Activated T-cell treated with anti-CD3 and anti-CD28 coated beads, Interleukin-2, amount 50 U/mL, for 48 hours (primary cell): ENCODE measurements around the gene PATE1.
"Not testable (repeated sequence)": the region's sequence is repeated elsewhere in the genome, so short reads cannot be mapped to it uniquely, and the experiment has no call there.

ENCODE experiments used
- DNase-seq, 2 experiments: peaks; one replicate each; pipeline ENCODE4 v3.0.0-alpha.2; 2020

PATE1 gene

DNA sequence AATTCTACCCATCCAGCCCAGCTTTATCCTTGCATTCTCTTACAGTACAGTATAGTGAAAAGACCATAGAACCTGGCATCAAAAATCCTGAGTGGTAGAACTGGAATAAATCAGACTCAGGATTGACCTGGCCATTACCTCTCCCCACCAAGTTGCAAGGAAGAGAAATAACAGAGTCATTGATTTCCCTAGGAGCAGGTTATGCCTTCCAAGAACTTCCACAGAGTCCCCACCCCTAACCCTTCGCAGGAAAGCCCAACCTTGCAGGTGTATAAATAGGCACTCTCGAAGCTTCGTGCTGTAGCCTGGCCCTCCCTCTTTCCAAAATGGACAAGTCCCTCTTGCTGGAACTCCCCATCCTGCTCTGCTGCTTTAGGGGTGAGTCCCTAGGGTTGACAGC lies at the start of gene PATE1:
TSS of gene PATE1 (plus strand) at position 301 of the 400 bp plus-strand sequence. CDS start at position 327, 26 bp downstream.
- DNase-seq, result no peak

- DNase-seq, result no peak
Measured at GRCh38 chr11:125701018-125701610, 45.0 kb upstream of the PATE1 start.

DNA sequence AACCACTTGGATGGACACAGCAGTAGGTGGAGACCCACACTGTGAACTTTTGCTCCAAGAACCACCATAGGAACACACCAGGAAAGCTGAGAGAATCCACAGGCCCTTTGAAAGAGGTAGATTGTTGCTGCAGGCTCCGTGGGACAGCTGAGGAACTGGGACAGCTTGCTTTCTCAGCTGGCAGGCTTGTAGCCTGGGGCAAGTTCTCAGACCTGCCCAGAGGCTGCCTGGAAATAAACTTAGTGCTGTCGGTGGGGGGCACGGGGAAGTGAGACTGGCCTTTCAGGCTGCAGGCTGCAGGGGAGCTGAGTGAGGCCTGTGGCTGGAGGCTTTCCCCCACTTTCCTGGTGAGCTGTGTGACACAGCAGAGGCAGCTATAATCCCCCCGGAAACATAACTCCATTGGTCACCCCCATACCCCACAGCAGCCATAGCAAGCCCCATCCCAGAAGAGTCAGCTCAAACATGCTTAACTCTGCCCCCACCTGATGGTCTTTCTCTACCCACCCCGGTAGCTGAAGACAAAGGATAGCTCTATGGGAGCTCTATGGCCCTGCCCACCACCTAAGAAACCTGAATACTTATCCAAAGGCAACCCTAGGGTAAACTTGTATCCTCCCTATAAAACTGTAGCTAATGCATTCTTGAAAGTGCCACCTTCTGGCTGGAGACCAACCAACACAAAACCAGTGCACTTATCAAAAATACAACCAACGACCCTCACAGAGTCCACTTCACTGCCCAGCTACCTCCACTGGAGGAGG lies 44.0 kb upstream of the PATE1 start:
- no peak for DNase-seq

GRCh38 chr11:125704686-125705085 lies 41.4 kb upstream of the PATE1 start:
- not testable (repeated sequence) for DNase-seq

DNA sequence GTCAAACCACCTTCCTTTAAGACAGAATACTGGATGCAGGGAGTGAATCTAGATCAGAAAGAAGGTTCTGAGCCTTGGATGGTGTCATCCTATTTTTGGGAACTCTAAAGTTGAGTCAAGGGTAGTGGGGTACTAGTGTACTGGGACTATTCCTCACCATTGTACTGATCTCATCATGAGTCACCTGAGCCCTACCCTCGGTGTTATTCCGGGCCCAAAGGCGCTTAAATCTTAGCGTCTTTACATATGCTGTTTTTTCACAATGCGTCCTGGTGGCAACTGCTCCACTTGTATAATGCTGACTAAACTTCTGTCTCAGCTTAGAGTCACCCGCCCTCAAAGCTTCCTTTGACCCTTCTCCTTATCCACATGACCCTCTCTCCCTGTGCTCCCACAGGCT lies 25.3 kb upstream of the PATE1 start:
- no peak for DNase-seq

GRCh38 chr11:125724125-125724524 lies 22.0 kb upstream of the PATE1 start:
- no peak for DNase-seq

DNA sequence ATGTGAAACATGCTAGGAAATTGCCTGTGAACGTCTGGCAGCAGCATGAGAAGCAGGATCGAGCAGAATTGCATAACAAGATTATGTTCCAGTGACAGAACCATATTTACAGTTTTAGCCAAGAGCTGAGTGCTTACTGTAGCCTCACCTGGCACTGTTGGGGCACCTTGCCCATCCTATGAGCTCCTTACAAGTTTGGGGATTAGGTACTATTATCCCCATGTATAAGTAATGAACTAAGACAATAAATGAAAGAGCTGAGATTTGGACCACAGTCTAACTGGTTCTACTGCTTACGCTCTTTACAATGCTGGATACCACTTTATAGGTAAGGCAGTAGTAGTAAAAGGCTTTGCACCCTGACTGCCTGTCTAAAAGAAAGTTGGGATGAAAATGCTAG lies 17.1 kb upstream of the PATE1 start:
- DNase-seq, result no peak

- no peak for DNase-seq
Measured at GRCh38 chr11:125740617-125741016, 5.5 kb upstream of the PATE1 start.

DNA sequence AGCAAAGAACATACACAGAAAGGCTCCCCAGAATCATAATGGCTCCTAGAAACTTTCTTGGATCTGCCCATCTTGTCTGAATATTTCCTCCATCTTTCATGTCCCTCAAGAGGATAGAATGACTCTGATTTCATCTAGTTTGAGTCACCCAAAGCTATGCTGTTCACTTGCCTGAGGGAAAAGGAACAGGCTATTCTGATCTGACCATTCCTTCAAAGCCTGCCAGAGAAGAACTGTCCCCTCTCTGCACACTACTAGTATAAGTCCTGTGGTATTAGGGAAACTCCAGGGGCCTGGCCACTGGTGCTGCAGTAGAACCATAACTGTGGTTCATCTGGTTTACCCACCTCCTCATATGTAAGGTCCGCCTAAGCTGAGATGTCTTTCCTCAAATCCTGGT lies 2.4 kb upstream of the PATE1 start:
- DNase-seq, result no peak

GRCh38 chr11:125750629-125751028 lies 4.5 kb downstream of the PATE1 start:
- no peak for DNase-seq

DNA sequence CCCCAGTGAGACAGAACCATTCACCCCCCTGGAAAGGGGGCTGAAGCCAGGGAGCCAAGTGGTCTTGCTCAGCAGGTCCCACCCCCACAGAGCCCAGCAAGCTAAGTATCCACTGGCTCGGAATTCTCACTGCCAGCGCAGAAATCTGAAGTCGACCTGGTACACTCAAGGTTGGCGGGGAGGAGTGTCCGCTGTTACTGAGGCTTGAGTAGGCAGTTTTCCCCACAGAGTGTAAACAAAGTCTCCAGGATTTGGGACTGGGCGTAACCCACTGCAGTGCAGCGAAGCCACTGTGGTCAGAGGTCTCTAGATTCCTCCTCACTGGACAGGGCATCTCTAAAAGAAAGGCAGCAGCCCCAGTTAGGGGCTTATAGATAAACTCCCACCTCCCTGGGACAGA lies 10.0 kb downstream of the PATE1 start:
- no peak for DNase-seq

- no peak for DNase-seq
Measured at GRCh38 chr11:125762445-125762844, 16.4 kb downstream of the PATE1 start.

DNA sequence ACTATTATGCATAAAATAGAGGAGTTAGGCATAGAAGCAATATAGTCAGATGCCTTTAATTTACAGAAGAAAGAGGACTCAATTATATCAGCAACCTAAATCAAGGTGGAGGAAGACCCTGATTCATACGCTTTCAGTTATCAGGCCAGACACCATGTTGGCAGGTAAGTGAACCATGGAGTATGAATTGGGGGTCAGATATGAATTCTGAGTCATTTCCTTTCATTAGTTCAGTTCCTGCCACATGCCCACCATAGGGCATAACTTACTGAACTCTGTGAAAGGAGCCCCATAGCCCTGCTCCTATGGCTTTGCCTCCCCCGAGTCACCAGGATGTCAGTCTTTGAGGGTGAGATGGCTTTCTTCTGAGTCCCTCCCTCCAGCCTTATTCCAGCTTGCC lies 17.4 kb downstream of the PATE1 start:
- no peak for DNase-seq

DNA sequence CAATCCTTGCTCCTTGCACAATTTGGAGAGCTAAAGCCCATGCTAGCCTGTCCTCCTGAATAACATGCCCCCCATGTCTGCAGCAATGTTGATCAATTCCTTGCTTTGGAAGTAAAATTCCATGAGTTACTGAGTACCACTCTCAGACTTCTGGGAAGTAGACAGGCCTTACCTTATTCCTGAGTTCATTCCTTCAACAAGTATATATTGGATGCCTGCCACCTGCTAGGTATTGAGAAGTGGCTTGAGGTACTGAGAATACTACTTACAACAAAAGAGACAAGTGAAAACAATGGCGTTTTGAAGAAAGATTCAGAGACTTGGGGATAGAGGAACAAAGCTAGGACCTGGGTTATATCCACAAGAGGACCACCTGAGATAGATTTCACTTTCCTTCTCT lies 20.2 kb downstream of the PATE1 start:
- no peak for DNase-seq

DNA sequence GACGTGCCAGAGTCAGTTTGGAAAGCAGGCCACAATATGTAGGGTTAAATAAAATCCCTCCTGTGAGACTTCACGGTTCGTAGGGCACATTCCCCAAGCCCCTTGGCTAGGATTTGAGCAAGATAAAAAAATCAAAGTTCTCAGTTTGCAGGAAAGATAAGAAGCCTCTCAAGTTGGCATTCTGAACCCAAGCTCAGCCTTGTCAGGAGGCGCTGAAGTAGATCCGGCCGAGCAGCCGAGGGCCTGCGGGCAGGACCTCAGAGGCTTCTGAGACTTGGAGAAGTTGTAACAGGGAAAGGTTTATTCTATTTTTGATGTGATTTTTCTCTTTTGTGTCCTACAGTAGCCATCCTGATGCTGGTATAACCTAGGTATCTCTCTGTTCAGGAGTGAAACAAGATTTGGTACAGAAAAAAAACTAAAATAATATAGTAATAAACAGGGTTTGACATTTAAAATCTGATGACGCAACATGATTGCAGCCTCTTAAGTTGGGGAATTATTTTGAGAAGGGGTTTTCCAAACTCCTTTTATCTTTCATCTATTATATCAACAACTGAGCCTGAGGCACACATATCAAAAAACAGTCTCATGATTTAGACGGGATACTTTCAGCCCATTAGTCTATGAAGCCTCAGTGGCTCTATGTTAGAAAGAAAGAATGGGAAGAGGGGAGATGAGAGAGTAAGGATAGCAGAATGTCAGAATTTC lies 22.4 kb downstream of the PATE1 start:
- DNase-seq, result no peak

GRCh38 chr11:125770583-125770982 lies 24.5 kb downstream of the PATE1 start:
- no peak for DNase-seq

DNA sequence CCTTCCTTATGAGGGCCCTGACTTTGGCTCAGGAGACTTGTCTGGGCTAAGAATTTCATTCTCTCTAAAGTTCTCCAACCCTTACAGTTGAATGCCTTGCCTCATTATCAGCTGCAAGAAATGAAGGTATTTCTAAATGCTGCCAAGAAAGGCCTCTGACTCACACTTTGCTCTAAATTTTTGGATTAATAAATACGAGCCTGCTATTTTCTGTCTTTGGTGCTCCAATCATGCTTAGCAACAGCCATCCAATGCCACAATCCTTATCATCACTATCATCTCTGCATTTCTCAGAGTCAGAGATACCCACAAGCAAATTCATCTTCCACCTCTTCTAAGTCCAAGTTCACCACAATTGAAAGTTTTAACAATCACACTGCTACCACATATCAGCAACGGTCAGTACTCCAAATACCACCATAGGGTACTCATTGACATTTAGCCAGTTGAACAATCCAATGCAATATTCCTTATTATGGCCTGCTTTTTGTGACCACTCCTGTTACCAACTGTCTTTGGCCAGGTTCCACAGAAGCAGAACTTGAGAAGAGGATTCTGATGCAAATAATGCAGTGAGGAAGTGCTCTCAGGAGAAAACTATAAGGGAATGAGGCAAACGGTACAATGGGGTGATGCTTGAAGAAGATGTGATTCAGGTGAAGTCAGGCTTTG lies 26.9 kb downstream of the PATE1 start:
- DNase-seq, result no peak

- no peak for DNase-seq
Measured at GRCh38 chr11:125773516-125773915, 27.4 kb downstream of the PATE1 start.

- DNase-seq, result no peak
Measured at GRCh38 chr11:125777309-125777708, 31.2 kb downstream of the PATE1 start.

GRCh38 chr11:125778728-125779127 lies 32.6 kb downstream of the PATE1 start, which contains the start of gene PATE2:
PATE2 (minus strand) TSS chr11:125778828; CDS start chr11:125778773, 55 bp downstream.
- DNase-seq, result no peak

GRCh38 chr11:125784678-125785077 lies 38.6 kb downstream of the PATE1 start:
- no peak for DNase-seq

DNA sequence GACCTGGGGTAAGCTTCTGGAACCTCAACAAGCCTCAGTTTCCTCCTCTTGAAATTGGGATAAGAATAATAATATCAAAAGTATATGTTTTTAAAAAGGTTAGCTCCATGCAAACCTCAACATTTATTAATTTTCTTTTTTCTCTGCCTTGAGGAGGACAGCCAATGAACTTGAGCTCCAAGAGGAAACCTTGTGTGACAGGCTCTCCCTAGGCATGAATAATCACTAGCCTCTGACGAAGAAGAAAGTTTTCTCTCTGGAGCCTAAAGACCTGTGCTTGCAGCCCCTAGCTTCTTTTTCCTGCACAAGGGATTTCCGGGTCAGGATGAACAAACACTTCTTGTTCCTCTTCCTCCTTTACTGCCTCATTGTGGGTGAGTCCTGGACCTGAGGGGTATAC lies 41.7 kb downstream of the PATE1 start, which contains the start of gene PATE3:
TSS of gene PATE3 (plus strand) at position 301 of the 400 bp plus-strand sequence. CDS start at position 326, 25 bp downstream.
- DNase-seq, result no peak

- DNase-seq, result no peak
Measured at GRCh38 chr11:125790825-125791224, 44.7 kb downstream of the PATE1 start.
